Activated T-cell treated with anti-CD3 and anti-CD28 coated beads for 1 hour (primary cell): ENCODE data around the gene BLNK.
A peak's percentile ranks its signal among the peaks of the same experiment; 100 is the strongest.

Experiments
- DNase-seq: peaks from one replicate; pipeline ENCODE4 v3.0.0-alpha.2; 2020; ENCODE audit warnings: low read depth

BLNK gene

DNA sequence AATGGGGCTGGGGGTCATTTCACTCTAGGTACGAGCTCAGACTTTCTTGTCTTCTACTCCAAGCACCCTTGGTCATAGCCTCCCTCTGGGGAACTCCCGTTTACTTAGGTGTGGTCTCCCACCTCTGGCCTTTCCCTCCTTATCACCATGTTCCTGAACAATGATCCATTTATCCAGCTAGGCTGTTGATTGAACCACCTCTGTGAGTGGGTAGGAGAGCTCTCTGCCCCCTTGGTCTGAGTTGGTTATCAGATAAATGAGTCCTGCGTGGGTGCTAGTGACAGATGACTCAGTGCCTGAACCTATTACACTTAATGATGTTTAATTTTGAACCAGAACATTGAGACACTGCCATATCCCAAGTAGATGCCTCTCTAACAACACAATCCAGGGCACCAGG, 9.4 kb downstream of the BLNK start:
- no peak for DNase-seq

DNA sequence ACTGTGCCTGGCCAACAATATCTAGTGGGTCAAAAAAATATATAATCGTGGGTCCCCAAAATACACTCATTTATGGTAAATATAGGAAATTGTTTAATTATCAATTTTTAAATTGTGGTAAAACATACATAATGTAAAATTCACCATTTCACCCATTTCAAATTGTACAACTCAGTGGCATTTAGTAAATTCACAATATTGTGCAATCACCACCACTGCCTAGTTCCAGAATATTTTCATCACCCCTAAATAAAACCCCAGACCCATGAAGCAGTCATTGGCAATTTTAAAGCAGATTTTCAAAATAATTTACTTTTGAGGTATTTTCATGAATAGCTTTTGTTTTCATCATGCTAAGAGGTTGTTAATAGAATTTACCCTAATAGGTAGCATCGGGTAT, 10.2 kb downstream of the BLNK start:
- DNase-seq: no peak

DNA sequence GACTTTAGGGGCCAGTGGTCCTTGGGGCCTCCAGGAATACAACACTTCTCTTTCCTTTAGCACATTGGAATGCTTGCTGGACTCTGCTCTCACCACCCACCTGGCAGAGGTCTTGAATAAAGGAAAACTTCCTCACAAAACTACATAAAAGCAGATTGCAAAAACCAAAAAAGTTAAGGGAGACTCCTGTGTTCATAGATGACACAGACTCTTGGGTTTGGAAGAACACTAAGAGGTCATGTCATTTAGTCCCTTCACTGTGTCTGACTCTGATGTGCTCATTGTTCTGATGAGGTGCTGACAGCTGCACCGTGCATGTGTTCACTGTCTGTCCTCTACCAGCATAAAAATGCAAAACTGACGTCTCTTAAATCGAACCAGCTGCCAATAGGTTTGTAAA, 11.4 kb downstream of the BLNK start:
- DNase-seq: no peak

DNA sequence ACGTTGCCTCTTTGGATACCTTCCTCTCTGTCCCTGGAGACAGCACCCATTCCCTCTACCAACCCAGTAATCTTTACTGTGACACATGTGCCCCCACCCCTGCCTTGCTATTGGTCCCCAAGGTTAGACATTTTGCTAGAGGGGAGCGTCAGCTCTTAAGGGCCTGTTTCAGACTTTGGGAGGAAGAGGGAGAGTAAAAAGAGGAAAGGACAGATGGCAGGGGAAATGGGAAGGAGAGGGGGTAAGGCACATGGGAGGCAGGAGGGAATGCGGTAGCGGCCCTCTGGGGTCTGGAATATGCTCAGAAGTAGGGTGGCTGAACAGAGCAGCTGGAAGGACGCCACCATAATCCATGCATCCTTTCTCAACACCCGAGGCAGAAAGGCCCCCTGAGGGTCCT, 12.2 kb downstream of the BLNK start:
- DNase-seq: no peak

DNA sequence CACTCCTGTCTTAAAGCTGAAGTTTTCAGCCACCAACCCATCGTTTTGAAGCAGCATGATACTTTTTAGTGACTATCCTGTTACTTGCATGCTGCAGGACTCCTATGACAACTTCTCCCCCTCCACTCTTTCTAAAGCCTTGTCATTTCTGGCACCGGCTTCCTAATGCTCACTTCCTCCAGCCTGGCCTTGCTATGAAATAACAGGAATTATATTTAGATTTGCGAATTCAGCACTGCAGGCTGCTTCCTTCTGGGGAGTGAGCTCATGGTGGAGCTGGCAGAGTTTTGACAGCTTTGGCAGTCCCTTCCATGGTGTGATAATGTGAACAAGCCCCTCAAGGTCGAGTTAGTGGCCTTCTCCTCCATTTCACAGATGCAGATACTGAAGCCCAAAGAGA, 13.4 kb downstream of the BLNK start:
- DNase-seq: no peak

DNA sequence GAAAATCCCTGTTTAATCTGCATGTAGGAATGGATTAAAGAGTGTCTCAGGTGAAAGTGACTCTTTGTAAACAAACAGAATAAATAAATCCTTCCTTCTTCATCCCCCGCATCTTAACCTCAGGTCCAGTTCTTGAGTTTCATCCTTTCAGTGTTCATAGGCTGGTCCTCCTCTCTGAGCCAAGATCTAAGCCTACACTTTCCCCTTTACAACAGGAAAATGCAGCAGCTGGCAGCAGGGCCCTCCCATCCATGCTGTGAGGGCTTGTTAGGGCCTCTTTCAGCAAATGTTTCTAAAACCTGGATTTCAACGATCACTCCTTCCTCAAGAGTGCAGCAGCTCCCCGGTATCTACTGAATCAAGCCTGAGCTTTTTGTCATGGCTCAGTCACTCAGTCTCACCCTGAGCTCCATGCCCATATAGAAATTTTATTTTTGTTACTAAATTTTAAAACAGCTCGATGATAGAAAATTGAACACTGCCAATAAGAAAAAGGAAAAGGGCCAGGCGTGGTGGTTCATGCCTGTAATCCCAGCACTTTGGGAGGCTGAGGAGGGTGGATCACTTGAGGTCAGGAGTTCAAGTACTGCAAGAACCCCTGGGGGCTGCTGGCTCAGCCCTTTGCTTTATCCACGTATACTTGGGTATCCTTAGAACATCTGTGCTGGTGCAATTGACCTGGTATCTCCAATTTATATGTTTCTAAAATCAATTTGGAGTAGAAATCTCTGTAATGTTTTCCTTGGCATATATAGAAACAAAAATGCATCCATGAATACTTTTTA, 15.6 kb downstream of the BLNK start:
- DNase-seq: no peak

DNA sequence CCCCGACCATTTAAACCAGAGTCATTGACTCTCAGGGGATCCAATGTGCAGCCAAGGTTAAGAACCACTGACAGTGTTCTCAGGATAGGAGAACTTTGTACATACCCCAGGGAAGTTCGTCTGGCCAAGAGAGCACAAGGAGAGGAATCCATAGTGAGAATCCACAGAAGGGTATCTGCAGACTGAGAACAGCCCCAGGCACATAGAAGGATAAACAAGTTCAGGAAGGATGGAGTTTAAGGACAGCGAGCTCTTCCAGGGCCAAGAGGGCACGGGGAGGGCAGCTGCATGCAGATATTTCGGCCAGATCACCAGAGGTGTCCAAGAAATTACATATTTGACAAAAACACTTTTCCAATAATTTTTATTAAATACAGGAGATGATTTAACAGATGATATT, 16.4 kb downstream of the BLNK start:
- DNase-seq: no peak

DNA sequence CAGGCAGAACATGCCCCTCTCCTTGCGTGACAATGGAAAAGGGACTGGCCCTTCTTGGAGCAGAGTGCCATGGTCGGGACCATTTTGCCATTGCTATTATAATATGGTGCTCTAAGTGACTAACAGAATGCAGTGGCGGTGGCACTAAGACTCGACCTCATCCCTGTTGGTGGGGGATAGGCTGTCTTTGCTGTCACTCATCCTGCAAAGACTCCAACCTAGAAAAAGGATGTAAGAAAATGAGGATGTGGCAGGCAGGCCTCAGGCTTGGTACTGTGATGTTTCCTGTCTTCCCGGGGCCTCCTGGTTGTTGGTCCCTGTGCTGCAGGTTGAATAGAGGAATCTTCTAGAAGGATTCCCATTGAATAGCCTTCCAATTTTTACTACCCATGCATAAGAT, 18.6 kb downstream of the BLNK start:
- DNase-seq: no peak

DNA sequence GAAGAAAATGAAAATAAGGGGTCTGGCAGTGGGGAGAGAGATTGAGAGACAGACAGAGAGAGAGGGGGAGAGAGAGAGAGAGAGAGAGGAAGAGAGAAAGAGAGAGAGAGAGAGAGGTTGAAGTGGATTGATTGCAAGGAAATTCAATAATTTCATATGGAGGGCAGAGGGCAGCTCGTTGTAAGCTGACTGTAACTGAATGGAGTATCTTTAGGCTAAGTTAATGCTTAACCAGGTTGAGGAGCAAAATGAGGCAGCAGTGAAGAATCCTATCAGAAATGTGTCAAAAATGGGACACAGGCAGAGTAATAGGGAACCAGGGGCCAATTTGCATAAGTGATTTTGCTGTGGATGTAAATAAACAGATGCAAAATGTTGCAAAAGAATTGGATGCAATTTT, 21.0 kb downstream of the BLNK start:
- no peak for DNase-seq

DNA sequence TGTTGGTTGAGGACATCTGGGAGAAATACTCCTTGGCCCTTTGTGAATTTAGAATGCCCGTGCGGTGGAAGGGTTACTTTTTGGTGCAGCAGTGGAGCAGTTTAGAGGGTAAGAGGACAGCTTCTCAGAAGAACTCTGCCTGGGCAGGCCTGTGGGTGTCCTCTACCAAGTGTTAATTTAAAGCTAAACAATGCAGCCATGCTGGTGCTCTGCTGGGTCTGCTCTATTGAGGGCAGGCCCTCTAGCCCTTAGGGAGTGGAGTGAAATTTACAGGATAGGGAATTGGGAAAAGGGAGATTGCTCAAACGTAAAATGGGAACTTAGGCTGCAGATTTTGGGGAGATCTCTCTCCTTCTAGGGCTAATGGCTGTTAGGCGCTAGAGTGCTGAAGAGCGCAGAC, 22.1 kb downstream of the BLNK start:
- DNase-seq: no peak

DNA sequence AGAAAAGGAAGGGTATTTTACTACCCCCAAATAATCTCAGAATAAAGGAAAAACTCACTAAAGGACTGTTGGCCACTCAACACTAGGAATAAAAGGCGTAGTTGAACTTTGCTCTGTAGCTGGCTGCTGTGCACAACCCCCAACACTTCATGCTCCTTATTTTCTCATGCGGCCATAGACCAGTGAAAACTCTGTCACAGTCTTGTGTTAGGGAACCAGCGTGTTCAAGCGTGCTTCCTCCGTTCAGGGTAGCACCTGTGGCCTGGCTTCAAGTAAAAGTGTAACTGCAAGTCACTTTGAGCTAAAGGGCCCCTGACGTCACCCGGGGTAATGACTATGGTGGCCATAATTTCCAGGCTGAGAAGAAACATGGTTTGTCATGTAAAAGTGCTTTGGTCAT, 27.0 kb downstream of the BLNK start:
- DNase-seq: no peak

DNA sequence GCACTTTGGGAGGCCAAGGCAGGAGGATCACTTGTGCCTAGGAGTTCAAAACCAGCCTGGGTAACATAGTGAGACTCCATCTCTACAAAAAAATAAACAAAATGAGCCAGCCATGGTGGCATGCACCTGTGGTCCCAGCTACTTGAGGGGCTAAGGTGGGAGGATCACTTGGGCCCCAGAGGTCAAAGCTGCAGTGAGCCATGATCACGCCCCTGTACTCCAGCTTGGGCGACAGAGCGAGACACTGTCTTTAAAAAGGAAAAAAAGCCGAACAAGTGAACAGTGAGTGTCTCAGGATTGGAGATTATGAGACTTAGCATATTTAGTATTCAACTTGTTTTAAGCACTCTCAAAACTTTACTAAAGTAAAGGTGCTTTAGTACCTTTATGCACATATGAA, 28.1 kb downstream of the BLNK start:
- DNase-seq: no peak

DNA sequence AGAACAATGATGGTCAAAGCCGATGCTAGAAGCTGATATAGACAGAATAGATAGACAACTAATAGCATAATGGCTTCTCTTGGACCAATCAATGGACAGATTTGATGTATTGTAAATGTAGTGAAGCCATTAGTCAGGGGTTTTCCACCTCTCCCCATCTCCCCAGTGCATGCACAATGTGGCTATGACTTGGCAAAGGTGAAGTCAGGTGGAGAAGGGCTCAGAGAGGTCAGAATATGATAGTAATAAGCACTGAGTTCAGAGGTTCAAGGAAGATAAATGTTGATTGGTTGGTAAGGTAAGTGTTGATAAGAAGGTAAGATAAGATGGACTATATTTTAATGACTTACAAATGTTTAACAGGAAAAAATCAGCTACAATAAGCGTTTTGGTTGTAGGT, 28.5 kb downstream of the BLNK start:
- no peak for DNase-seq

DNA sequence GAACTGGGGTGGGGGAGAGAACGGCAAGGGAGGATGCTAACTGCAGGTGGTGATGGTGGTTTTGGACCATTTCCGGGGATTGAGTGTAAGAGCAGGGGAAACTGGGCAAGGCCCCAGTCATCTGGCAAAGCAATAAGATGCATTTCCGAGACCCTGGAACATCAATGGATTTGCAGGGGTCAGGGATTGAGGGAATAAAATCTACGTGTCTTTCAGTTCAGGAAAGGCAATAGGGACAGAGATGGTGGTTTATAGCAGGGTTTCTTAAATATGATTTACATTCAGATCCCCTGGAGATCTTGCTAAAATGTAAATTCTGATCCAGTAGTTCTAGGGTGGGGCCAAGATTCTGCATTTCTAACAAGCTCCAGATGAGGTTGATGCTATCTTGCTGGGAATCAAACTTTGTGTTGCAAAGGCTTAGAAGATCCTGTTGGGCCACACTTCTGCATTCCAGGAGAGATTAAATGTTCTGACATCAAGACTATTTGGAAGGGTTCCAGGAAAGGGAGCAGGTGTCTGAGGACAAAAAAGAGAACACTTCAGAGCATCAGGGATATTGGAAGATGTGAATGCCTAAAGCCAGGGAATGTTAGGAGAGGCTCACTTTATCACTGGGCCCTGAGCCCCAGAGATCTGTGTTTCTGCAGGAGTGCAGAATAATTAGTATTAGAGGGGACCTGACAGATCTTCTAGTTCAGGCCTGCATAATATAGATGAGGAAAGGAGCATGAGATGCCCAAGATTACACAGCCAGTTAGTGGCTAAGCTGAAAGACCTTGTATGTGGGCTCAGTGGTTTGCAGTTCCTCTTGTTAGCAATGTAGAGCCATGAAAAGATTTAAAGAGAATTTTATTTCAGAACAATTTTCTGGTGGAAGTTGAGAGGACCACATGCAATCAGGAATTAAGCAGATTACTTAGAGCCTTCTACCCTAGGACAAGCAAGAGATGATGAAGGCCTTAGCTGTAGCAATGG, 32.4 kb downstream of the BLNK start:
- DNase-seq: no peak

DNA sequence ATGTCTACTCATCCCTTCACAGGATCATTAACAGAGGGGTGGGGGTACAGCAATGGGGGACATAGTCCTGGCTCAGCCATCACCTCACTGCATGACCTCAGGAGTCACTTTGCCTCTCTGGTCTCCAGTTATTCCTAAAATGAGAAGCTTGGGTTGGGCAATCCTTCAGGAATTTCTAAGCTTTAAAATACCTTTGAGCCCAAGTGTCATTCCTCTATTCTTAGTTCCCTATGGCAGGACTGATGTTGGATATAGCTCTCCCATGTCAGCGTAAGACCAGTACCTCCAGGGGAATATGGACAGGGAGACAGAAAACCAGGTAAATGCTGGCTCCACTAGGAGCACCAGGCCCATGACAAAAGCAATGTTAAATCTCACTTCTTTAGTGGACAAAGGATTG, 34.5 kb downstream of the BLNK start:
- no peak for DNase-seq

DNA sequence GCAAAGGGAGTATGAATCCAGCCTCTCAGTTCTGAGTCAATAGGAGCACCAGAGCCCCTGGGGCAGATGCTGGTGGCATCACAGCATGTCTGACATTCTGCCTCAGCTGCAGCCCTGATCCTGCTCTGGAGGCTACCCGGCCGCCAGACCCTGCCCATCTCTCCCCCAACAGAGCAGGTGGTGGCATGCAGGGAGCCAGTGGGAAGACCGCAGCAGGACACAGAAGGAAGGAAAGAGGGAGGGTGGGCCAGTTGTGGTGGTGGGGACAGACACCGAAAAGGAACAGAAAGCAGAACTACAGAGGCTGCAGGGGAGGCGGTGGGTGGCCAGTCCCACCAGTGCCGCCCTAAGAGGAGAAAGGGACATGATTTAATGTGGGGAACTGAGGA, 35.3 kb downstream of the BLNK start:
- no peak for DNase-seq

DNA sequence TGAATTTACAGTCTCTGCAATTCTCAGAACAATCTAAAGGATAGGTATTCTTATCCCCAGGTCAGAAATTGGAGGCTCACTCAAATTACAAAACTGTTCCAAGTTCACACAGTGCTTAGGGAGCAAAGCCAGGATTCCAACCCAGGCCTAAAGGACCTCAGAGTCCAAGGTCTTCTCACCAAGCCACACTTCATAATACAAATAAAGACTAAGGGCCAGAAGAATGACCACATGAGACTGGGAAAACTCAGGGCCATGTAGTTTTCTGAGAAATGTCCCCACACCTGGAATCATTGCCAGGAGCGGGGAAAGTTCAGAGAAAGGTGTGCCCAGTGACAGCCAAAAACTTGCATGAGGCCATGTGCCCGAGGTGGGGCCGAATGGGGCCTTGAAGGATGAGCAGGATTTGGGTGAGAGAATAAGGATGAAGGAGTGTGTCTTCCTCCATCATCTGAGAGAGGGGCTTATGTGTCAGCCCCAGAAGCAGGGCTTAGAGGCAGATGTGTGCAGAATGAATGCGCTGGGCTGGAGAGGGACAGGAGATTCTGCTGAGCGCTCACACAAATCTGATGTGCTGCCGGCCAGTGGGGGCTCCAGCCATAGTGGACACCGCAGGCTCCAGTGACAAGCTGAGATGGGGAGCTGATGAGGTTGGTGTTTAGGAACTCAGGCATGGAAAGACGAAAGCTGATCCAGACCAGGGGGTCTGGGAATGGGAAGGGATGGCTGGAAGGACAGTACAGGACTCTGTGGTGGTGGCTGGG, 35.9 kb downstream of the BLNK start:
- DNase-seq: no peak

DNA sequence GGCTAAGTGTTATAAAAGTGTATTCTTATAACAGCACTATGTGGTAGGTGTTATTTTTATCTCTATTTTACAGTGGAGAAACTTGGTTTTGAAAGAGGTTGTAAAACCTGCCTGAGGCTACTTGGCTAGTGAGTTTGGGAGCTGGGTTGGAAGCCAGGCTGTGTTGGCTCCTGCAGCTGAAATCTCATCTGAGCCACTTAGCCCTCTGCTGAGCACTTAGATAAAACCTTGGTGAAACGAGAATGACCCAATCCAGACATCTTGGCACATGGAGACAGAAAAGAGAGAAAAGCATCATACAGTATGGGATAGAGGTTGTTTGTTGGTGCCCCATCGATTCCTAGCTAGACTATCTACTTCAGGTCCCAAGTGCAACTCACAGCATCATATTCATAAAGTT, 37.4 kb downstream of the BLNK start:
- no peak for DNase-seq

DNA sequence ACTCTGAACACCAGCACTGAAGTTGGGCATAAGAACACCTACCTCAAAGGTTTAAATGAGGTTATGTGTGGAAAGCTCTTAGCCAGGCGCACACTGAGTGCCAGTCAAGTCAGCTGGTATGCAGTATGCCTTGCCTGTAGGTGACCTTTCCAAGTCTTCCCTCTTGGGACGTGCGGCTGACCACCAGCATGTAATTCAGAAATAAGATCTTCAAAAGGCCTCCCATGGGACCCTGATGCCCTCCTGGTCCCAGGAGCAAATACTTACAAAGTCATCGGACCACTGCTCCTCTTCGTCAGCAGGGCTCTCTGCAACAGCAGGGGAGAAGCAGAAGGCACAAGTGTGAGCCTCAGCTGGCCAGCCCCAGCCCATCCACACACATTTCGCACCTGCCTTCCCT, 40.8 kb downstream of the BLNK start:
- no peak for DNase-seq

DNA sequence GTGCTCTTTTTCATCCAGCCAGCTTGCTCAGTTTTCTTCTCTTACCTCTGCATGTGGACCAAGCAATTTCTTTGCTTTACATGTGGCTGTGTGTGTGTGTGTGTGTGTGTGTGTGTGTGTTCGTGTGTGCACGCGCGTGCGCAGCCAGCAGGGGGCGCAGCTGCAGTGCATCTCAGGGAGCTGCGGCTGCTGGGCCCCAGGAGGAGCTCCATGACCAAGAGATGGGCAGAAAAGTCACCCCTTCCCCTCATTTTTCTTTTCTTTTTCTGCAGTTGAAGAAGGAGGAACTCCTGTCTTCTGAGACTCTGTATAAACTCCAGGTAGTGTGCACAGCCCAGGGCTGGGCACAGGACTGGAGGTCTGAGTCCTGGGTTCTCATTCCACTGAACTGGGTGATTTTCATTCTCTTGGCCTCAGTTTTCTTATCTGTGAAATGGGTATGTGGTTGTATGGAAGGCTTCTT, 41.8 kb downstream of the BLNK start:
- DNase-seq: peak; percentile 68

DNA sequence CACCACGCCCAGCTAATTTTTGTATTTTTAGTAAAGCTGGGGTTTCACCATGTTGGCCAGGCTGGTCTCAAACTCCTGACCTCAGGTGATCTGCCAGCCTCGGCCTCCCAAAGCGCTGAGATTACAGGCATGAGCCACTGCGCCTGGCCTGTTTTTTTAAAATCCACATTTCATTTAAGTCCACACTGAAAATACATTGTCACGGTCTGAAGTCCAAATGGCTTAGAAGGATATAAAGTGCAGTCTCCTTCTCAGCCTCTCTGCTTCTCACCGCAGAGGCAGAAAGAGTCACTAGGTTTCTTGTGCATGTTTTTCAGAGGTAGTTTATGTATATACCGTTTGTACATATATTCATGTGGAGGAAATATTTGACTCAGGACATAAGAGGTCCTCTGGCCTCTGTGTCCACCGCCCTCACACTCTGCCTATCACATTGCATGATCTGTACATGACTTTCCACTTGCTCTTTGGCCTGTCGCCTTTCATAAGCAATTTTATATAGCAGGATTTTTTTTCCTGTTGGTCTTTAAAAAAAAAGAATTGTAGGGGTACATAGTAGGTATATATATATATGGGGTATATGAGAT, 42.9 kb downstream of the BLNK start:
- no peak for DNase-seq

DNA sequence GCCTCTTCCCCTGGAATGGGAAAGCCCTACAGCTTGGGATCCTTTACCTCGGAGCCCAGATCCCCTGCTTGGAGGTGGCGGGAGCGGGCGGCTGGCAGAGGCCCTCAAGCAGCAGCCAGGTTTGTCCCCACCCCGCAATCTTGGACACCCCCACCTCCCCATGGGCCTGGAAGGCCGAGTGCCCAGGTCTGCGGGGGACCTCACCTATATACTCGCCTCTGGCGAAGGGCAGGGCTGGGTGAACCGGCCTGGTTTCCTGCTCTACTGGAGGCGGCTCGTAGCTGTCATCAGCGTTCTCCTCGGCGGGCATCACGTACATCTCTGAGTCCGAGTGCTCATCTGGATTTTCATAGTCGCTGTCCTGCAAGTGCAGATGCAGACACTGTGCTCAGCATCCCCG, 44.2 kb downstream of the BLNK start:
- no peak for DNase-seq
